NCI-H2107 treated with DMSO at 0.1 percent for 48 hours (cell line): ENCODE measurements around the gene PRSS22.

ENCODE experiments used
- DNase-seq: peaks from one replicate; lab custom pipeline; 2025; ENCODE audit not compliant: unreplicated experiment; lab: John Stamatoyannopoulos, UW

Gene PRSS22

DNA sequence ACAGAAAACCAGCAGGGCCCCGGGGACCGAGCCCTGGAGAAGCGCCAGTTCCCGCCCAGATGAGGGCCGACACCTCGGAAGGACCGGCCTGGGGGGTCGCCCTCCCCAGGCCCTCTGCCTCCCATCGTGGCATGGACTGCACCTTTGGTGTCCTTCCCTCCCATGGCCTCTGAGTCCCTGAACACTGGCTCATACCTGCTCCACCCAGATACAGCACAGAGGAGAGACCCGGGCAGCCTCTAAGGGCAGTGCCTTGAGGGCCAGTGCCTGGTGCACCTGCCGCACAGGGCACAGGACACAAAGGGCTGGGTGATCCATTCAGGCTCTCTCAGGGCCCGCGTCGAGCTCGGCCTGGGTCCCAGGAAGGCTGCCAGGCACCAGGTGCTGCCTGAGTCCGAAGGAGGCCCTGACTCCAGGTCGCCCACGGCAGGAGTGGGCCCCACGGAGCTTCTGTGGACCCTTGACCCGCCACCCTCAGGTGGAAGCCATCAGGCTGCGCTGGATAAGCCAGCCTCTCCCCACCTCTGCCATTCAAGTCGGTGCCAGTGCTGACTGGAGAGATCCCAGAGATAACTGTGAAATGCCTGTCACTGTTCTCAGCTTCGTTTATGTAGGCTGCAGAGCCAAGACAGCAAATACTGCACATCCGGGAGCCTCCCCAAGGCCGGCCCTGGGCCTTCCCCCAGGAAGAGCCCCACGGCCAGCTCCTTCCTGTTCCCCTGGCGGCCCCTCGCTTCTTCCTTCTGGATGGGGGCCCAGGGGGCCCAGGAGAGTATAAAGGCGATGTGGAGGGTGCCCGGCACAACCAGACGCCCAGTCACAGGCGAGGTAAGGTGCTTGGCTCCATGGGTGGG lies 28.2 kb downstream of the PRSS22 start, which contains the start of gene ZG16B:
TSS of gene ZG16B (plus strand) at position 803 of the 854 bp plus-strand sequence. CDS start 139 bp downstream, outside the sequence.
- DNase-seq, result no peak

DNA sequence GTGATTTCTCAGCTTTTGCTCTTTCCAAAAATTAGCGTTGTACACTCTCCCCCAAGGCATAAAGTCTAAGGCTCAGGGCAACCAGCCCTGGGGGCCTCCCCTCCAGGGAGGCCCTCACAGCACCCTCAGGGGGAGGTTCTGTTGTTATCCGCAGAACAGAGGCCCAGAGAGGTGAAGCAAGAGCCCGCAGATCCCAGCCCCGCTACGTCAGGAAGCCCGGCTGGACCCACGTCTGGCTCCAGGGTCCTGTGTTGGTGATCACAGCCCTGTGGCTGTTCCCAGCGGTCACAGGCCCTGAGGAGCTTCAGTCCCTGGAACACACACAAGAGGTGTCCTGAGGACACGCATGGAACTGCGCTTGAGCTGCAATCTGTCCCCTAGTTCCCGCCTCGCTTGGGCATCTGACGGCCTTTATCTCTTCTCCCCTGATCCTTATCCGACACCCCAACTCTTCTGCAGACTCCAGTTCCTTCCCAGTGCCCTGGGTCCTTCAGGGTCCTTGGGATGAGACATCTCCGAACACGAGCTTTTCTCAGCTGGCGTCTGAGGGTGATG lies 29.0 kb downstream of the PRSS22 start:
- no peak for DNase-seq

DNA sequence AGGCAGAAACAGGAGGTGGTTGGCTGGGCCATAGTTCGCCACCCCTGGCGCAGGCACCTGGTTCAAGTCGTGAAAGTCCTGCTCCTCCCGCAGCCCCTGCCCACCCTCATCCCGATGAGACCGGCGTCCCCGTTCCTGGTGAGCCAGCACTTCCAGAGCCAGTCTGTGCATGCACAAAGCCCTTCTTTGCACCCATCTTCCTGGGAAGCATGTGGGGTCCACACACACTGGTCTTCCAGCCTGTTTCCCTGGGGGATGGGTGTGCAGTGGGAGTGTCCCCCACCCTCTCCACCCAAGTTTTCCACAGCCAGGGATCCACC lies 29.5 kb downstream of the PRSS22 start:
- DNase-seq, result no peak

DNA sequence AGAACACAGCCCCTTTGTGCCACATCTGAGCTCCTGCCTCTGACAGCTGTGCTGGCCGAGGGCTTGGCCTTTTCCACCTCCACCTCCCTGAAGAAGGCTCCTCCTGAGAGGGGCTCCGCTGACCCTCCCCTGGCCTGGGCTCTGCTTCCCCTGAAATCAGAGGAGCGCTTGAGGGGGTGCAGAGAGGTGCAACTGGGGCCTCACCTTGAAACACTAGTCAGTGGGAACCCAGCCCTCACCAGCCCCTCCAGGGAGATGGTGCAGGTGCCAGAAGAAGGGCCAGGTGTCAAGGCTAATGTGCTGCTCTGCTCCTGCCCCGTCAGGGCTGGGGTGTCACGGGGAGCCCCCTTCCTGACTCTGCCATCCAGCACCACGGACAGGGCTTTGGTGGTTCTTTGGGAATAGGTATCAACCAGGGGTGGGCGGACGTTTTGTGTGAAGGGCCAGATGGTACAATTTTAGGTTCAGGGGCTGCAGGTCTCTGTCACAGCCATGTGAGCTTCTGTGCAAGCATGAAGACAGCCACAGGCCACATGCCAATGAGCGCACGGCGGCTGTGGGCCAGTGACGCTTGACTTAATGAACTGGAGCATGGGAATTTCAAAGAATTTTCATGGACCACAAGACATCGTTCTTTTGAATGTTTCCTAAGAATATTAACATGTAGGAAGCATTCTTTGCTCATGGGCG lies 30.0 kb downstream of the PRSS22 start:
- DNase-seq, result no peak

DNA sequence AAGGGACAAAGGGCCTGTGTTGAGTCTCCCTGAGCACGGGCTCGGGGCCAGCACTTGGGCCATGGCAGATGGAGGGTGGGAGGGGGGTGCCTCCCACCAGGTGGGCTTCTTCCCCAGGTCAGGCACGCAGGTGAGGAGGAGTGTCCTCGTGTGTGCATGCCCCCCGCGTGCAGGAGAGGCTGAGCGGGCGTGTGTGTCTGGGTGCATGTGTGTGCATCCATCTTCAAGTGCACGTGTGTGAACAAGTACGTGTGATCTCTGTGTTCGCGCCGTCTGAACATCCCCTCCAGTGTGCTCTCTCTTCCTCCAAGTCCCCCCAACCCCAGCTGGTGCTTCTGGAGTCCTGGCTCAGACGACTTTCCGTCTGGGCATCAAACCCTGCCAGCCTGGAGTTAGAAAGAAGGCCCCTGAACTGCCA lies 30.6 kb downstream of the PRSS22 start:
- DNase-seq, result no peak

DNA sequence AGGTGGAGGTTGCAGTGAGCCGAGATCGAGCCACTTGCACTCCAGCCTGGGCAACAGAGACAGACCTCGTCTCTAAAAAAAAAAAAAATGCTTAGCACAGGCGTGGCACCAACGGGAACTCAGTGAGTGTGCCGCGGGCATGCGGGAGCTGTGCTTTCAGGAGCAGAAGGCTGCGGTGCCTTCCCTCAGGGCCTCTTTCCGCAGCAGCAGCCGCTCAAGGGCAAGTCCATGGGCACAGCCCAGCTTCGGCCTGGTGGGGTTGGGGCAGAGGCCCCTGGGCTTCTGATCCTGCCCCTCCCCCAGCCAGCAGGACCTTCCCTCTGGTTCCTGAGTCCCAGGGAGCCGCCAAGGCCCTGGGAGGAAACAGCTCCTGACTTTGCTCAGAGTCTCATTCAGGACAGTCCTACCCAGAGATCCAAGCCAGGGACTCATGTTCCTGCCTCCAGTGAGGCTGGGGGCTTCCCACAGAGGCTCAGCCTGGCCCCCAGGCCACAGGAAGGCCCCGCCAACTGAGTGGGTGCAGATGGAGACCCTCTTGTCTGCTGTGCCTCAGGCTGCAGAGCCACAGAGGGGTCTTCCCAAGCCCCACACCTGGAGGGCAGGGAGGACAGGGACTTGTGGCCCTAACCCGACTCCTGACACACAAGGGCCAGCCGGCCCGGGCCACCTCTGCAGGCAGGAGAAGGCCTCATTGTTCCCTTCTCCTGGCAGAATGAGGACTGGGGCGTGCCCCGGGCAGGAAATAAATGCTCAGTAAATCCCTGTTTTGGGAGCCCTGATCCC lies 31.2 kb downstream of the PRSS22 start:
- no peak for DNase-seq

DNA sequence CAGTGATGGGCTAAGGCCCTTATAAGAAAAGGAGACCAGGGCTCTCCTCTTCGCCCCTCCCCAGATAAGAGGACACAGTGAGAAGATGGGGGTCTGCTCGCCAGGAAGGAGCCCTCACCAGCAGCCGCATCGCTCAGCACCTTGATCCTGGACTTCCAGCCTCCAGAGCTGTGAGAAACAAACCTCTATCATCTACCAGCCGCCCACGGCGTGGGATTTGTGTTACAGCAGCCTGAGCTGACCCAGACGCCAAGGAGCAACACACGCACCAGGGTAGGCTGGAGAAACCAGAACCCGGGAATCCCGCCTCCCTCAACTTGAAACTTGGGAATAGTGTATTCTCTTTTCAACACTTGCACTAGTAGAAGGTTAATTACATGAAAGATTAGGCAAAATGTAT lies 32.1 kb downstream of the PRSS22 start:
- no peak for DNase-seq

DNA sequence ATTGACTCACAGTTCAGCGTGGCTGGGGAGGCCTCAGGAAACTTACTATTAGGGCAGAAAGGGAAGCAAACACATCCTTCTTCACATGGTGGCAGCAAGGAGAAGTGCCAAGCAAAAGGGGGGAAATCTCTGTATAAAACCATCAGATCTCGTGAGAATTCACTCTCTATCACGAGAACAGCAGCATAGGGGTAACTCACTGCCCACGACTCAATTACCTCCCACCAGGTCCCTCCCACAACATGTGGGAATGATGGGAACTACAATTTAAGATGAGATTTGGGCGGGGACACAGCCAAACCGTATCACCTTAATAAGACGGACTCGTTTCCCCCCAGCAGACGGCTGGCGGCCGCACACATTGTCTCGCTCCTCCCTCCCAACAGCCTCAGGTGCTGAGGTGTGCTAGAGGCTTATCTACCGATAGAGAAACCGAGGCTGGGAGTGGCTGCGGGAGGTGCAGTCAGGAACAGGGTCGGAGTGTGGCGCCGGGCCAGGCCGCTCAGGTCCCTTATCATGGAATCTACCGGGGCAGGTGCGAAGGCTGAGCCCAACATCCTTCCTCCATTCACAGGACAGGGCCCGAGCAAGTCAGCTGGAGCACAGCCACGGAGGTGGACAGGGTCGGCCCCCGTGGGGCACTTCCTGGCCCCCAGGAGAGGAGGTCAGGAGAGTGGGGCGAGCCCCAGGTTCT lies 32.8 kb downstream of the PRSS22 start:
- no peak for DNase-seq

DNA sequence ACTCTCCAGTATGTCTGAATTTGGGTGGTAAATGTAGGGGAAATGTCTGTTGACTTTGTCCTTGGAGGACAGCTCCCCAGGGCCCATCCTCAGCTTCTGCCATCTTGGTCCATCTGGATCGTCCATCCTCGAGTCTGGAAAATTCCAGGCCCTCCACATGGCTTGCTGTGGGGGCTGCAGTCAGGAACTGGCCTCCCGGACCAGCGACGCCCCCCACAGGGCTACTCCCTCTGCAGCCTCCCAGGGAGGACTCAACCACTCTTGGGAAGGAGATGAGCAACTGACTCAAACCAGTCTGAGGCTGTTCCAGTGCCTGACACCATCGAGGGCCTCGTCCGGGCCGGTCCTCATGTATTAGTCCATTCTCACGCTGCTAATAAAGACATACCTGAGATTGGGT lies 33.3 kb downstream of the PRSS22 start:
- no peak for DNase-seq

DNA sequence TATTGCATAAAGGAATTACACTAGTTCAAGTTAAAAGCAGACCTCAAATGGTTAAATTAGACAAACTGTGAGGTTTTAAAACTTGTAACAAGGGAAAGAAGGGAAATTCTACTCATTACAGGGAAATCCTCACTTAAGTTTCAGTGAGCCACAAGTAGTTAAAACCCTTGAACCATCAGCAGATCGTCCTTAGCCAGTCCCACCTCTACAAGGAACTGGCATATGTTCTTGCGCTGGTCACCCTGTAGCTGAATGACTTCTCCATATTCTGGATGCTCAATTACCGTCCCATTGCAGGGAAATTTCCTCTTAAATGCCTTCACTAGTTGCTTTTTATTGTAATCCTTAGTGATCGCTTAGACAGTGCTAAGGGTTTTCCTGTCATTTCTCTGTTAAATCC lies 35.5 kb downstream of the PRSS22 start:
- DNase-seq, result no peak

DNA sequence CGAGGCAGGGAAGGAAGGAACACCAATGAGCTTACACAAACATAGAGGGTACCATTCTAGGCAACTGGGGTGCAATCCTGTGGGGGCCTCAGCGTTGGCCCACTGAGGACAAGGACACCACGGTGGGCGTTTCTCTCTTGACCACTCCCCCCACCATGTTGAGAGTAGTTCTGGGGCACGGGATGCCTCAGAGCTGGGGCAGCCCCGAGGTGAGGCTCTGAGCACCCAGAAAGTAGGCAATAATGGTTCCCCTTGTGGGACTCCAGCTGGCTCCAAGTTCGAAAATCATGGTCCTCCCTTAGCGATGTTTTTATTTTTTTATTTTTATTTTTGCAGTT lies 35.8 kb downstream of the PRSS22 start:
- no peak for DNase-seq

DNA sequence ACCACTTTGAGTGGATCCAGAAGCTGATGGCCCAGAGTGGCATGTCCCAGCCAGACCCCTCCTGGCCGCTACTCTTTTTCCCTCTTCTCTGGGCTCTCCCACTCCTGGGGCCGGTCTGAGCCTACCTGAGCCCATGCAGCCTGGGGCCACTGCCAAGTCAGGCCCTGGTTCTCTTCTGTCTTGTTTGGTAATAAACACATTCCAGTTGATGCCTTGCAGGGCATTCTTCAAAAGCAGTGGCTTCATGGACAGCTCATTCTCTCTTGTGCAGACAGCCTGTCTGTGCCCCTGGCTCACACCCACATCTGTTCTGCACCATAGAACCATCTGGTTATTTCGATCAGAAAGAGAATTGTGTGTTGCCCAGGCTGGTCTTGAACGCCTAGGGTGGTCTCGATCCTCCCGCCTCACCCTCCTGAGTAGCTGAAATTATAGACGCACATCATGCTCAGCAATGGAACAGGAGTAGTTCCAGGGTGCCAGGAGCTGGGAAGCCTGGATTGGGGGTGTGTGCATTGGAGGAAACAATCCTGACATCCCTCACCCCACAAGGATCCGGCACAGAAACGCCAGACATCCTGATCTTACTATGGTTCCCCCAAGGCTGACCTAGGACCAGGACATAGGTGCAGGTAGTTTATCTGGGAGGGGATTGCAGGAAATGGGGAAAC lies 36.3 kb downstream of the PRSS22 start:
- no peak for DNase-seq

DNA sequence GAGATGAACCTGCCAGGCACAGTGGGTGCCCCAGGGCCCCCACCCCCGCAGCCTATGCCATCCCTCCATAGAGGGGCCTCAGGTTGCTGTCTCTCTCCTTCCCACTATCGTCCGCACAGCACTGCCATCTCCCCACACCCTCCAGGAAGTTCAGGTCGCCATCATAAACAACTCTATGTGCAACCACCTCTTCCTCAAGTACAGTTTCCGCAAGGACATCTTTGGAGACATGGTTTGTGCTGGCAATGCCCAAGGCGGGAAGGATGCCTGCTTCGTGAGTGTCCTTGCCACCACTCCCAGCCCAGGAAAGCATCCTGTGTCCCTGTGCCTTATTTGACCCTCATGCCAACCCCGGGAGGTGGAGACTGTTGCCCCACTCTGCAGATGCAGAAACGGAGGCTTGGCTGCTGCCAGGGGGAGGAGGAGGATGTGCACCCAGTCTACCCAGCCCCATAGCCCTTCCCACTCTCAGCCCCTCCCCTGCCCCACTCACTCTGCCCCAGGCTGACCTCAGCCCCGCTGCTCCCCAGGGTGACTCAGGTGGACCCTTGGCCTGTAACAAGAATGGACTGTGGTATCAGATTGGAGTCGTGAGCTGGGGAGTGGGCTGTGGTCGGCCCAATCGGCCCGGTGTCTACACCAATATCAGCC lies 37.0 kb downstream of the PRSS22 start:
- no peak for DNase-seq

DNA sequence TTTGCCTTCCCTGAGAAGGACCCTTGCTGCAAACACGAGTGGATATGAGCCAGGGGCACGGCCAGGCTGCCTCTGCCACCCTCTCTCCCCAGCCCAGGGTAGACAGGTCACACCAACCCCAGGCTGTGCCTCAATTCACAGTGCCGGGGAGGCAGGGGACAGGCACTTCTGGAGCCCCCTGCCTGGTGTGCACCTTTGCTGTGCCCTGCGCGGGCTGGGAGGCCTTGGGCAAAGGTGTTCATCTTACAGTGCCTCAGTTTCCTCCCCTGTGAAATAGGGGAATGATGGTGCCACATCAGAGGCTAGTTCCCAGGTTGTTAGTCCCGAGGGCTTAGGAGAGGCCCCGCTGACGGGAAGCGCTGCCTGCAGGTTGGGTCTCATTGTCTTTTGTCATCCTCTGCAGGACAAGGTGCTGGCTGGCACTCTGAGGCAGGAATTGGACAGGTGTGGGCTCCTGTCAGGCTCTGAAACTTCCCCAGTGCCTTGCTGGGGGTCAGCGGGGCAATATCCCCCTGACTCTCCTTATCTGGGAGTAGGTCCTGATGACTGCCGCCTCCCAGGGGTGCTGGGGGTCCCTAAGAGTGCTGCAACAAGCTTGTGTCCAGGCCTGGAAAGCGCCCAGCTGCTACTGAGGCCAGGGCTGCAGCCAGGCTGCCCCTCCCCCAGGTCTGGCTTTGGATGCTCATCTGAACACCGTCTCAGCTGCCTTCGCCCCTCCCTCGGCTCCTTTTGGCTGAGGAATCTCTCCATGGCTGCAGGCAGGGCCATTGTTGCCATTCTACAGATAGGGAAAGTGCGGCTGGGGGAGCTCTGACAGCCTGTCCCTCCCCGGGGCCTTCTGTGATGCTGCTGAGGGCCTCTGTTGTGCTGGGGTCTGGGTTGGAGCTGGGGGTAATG lies 37.8 kb downstream of the PRSS22 start:
- DNase-seq, result no peak

DNA sequence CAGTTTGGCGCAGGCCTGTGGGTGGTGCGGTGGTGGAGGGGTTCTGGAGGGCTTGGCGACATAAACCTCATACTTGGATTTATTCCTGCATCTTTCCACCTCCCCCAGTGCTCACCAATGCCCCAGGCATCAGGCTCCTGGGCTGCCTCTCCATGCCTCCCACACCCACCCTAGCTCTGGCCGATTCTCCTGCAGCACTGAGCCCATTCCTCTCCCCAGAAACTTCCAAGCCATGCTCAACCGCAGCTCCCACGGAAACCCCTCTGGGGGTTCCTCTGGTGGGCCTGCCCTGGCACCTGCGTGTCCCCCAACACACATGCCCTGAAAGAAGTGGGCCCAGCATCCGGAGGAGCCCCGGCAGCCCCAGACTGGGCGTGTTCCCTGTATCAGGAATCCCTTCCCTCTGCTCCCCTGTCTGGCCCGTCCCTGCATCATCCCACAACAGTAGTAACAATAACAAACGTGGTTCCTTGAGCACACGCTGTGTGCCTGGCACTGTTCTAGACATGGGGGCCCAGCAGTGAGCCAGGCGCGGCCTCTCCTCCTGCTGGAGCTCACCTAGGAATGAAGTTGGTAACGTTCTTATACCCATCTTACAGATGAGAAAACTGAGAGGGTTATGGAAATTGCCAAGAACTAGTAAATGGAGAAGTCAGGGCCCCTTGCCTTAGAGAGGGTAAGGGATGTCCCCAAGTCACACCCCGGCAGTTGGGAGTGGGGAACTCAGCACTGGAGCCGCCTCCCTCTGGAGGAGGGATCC lies 38.6 kb downstream of the PRSS22 start:
- no peak for DNase-seq

DNA sequence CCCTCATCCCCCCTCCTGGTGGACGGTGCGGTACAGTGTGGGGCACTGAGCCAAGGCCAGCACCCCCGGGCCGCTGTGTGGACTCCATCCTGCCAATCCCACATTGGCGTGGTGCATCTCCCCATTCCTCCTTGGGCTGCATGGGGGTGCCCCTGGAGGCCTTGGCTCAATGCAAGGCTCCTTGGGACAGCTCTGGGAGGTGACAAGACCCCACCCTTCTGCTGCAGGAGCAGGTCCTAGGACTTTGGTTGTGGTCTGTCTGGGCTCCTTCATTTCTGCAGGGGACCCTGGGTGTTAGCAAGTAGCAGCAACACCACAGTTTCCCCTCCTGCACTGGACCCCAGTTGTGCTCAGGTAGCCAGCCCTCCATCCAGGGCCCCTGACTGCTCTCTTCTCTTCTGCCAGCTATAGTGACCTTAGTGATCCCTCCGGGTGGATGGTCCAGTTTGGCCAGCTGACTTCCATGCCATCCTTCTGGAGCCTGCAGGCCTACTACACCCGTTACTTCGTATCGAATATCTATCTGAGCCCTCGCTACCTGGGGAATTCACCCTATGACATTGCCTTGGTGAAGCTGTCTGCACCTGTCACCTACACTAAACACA lies 39.6 kb downstream of the PRSS22 start:
- DNase-seq, result no peak

DNA sequence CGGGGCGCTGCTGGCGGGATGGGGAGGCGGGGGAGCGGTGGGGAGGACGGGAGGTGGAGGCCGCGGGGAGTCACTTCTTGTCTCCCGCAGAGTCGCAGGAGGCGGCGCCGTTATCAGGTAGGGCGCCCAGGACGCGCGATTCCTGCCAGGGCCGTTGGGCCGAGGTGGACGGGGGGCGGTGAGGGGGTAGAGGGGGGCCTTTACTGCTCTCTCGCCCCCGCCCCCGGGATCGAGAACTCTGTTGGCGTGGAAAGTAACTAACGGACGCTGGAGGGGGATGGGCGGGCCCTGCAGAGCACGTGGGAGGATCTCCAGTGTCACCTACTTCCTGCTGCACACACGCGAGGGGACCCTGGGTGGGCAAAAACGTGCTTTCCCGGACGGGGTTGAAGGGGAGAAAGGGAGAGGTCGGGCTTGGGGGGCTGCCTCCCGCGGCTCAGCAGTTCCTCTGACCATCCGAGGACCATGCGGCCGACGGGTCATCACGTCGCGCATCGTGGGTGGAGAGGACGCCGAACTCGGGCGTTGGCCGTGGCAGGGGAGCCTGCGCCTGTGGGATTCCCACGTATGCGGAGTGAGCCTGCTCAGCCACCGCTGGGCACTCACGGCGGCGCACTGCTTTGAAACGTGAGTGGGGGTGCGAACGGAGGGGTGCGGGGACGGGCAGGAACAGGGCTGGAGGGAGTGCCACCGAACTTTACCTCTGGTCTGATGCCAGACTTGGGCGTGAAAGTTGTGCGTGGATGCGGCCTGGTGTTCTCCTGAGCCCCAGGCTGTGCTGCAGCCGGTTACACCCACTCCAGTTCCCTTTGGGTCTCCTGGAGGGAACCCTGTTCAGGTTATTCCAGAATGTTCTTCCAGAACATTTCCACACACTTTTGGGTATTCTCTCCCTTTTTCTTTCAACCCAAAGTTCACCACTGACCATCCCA lies 40.4 kb downstream of the PRSS22 start:
- DNase-seq, result no peak
